Right lobe of liver (tissue), 6 donors: ENCODE results near the gene TPST1. TPM values are rescaled to one million over a fixed set of nuclear protein-coding genes. Genes with fewer than 3 reads are reported as not detected.
"Not testable (repeated sequence)": the region's sequence is repeated elsewhere in the genome, so short reads cannot be mapped to it uniquely, and the experiment has no call there.

ENCODE experiments used
- ATAC-seq, 4 donors: fragments of 200-7000 bp; cut with Tn5 transposase; one replicate each; pipeline ENCODE4 v1.9.1; 2020; ENCODE audit warnings: mild to moderate bottlenecking in 4 of 4, moderate library complexity in 4 of 4
- DNase-seq, 3 donors: peaks; one replicate each; pipeline ENCODE4 v3.0.0-alpha.2; 2020
- H3K27ac ChIP-seq, 3 donors: fragments of 200-600 bp; one replicate each; pipeline ENCODE4 v1.8.0; 2022
- H3K27me3 ChIP-seq, 2 donors: fragments of 200-600 bp; one replicate each; pipeline ENCODE4 v1.8.0; 2022
- H3K36me3 ChIP-seq, 4 donors: fragments of 200-600 bp; sonication (generic) in 1 of 4; one replicate each; pipeline versions ENCODE4 v1.5.1 to v1.8.0; 2017 to 2022; ENCODE audit warnings: control low read depth in 1 of 4
- H3K4me1 ChIP-seq, 4 donors: fragments of 200-600 bp; sonication (generic) in 1 of 4; one replicate each; pipeline versions ENCODE4 v1.5.1 to v1.8.0; 2017 to 2022; ENCODE audit warnings: control low read depth in 1 of 4
- H3K4me3 ChIP-seq, 3 donors: fragments of 200-600 bp; one replicate each; pipeline ENCODE4 v1.8.0; 2022
- H3K9me3 ChIP-seq, 4 donors: fragments of 200-600 bp; sonication (generic) in 1 of 4; one replicate each; pipeline versions ENCODE4 v1.5.1 to v1.8.0; 2017 to 2022; ENCODE audit warnings: control low read depth in 1 of 4
- POLR2A ChIP-seq: fragments of 450-650 bp; IDR thresholded peaks from one replicate; pipeline ENCODE4 v1.6.1; 2017; ENCODE audit warnings: antibody characterized with exemption, mild to moderate bottlenecking
- WGBS: methylation state at CpG from one replicate; pipeline ENCODE4 v1.1.6; 2018; ENCODE audit warnings: low coverage, low lambda C conversion rate; ENCODE audit not compliant: insufficient coverage; ENCODE audit errors: missing lambda C conversion rate; 5-methylcytosine and 5-hydroxymethylcytosine counted together
- intact Hi-C, 2 donors: fragments of 100-400 bp; cut with DNase I; formaldehyde crosslinking; loops; one replicate each; pipeline versions ENCODE4 v1.11.2 to v1.14.1; 2022
- total RNA-seq, 6 experiments: library from RNA; depleted of rRNA in 2 of 6; stranded (reverse); fragments of >200 nt in 2 of 6; fragmentation: NEBNext Ultra II Directional in 3 of 6; extraction: Animal tissue kit (Norgen Biotek cat#: 25700) in 3 of 6; gene quantifications; one replicate each; pipeline versions ENCODE4 v1.1.0 to v1.2.4, GENCODE V29; 2016 to 2023
- TF ChIP-seq, protein P1 (sequence below), 4 donors: fragments of 200-600 bp in 3 of 4; fragments of 450-650 bp in 1 of 4; IDR thresholded peaks; one replicate each; pipeline versions ENCODE4 v1.5.1 to v1.8.0; 2016 to 2022; ENCODE audit warnings: antibody characterized with exemption in 4 of 4, mild to moderate bottlenecking in 2 of 4
- donor health status: DM: no; HTN: yes; CAD: no.
- donor health status: DM: no; HTN: no; CAD: no.
- donor health status: DM: no; HTN: no; CAD: no.
- donor health status: DM: no; HTN: yes; CAD: no.
- donor health status: DM: no; HTN: yes; CAD: no.

Gene TPST1
- total RNA-seq, 6 experiments from 2014 or later = 18.0 to 40.5 (median 26.3) TPM

DNA sequence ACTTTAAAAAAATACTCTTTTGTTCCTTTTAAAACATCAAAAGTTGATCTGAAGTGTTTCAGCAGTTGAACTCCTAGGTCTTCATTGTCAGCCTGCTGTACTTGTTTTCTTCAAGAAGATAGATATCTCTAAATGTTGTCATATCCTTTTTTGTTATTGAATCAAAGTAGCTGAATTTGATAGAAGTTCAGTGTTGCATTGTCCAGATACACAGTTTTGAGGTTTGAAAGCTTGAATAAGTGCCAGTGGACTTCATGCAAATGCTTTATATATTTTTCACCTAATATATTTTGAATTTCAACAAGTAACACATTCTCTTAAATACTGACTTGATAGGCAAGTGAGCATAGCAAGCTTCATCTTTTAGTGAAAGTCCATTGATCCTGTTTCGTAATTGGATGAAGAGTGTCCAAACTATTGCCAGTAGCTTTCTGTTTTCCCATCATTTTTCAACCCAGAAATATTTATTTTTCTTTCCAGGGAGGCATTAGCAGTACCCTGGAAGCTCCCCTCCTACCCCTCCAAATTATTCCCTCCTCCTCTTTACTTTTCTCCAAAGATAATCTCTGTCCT lies 114.4 kb downstream of the TPST1 start:
- intact Hi-C loops = no loop called here
- Histone ChIP-seq H3K36me3 (no peaks in the 10 kb centered on the region), H3K27ac (peak overlapping the region in 1 of 3 donors; percentile 4), H3K27me3 (no peaks in the 10 kb centered on the region), H3K4me1 (peaks cover 0 to 9% (median 0%) of the 10 kb centered on the region in 4 donors), H3K9me3 (no peaks in the 10 kb centered on the region), H3K4me3 (no peak overlapping the region)
- peak in 3 of 4 donors; percentile 35 to 59 (median 49) for ATAC-seq
- DNase-seq = no peak
- 40% methylated on average over 1 of the region's 1 CpG for WGBS
- TF ChIP-seq, protein P1, sequence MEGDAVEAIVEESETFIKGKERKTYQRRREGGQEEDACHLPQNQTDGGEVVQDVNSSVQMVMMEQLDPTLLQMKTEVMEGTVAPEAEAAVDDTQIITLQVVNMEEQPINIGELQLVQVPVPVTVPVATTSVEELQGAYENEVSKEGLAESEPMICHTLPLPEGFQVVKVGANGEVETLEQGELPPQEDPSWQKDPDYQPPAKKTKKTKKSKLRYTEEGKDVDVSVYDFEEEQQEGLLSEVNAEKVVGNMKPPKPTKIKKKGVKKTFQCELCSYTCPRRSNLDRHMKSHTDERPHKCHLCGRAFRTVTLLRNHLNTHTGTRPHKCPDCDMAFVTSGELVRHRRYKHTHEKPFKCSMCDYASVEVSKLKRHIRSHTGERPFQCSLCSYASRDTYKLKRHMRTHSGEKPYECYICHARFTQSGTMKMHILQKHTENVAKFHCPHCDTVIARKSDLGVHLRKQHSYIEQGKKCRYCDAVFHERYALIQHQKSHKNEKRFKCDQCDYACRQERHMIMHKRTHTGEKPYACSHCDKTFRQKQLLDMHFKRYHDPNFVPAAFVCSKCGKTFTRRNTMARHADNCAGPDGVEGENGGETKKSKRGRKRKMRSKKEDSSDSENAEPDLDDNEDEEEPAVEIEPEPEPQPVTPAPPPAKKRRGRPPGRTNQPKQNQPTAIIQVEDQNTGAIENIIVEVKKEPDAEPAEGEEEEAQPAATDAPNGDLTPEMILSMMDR (IDR thresholded peaks at IDR 0.05) = no peak
- no peak for TF ChIP-seq POLR2A

DNA sequence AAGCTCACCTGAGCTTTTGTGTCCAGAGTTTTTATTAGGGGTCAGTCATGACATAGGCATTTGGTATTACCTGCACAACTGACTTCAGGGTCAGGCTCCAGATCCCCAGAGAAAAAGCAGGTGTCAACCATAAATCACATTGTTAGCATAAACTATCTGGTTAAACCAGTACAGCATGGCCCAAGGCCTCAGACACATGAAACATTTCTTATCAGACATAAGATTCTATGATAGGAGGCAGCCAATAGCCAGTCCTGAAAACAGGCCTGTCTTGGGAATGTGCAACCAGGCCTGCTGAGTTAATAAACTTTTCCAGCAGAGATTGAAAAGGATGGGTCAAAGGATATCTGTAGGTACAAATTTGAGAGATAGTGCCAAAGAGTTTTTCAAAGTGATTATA lies 116.1 kb downstream of the TPST1 start:
- H3K4me1 ChIP-seq = peaks cover 0 to 4% (median 2%) of the 10 kb centered on the region in 4 donors
- no peaks in the 10 kb centered on the region for H3K9me3 ChIP-seq
- no peaks in the 10 kb centered on the region for H3K36me3 ChIP-seq
- H3K27me3 ChIP-seq = no peaks in the 10 kb centered on the region
- ATAC-seq (peak in 3 of 4 donors; percentile 42 to 46 (median 46)), DNase-seq (no peak)
- H3K27ac ChIP-seq = peak overlapping the region in 1 of 3 donors; percentile 7
- TF ChIP-seq, protein P1 (IDR thresholded peaks at IDR 0.05) = no peak
- TF ChIP-seq POLR2A = no peak
- no peak overlapping the region for H3K4me3 ChIP-seq
- intact Hi-C loops = no loop called here

DNA sequence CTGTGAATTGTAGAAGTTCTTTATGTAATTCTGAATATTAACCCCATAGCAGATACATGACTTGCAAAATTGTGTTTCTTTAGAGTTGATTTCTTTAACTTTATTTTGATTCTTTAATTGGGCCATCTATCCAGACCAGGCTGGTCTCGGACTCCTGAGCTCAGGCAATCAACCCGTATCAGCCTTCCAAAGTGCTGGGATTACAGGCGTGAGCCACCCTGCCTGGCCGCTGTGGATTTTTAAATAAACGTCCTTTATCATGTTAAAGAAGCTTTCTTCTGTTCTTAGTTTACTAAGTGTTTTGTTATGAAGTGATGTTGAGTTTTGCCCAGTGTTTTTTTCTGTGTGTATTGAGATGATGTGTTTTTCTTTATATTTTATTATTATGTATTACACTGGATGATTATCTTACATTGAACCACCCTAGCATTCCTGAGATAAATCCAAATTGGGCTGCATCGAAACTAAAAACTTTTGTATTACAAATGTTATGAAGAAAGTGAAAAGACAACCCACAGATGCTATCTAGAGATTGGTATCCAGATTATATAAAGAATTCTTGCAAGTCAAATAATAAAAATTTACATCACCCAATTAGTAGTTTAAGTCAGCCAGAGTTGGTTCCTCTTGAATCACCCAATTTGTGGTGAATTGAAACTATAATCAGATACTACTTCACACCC lies 118.1 kb downstream of the TPST1 start:
- intact Hi-C loops = no loop called here
- 83% methylated on average over 5 of the region's 6 CpGs for WGBS

DNA sequence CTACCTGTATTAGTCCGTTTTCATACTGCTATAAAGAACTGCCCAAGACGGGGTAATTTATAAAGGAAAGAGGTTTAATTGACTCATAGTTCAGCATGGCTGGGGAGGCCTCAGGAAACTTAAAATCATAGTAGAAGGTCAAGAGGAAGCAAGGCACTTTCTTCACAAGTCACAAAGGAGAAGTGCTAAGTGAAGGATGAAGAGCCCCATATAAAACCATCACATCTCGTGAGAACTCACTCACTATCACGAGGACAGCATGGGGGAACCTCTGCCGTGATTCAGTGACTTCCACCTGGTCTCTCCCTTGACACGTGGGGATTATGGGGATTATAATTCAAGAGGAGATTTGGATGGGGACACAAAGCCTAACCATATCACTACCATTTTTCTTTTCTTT lies 119.9 kb downstream of the TPST1 start:
- DNase-seq, intact Hi-C loops, H3K4me3 ChIP-seq, ATAC-seq, H3K4me1 ChIP-seq, H3K36me3 ChIP-seq, H3K9me3 ChIP-seq, H3K27ac ChIP-seq, H3K27me3 ChIP-seq: not testable (repeated sequence)
- 65% methylated on average over 6 of the region's 6 CpGs for WGBS

More for the DNA sequence above, 118.1 kb downstream of the TPST1 start:
- no peaks in the 10 kb centered on the region for H3K27me3 ChIP-seq
- peaks cover 0 to 8% (median 4%) of the 10 kb centered on the region in 4 donors for H3K4me1 ChIP-seq
- no peak for ATAC-seq
- no peak overlapping the region for H3K4me3 ChIP-seq
- TF ChIP-seq, protein P1 (IDR thresholded peaks at IDR 0.05) = no peak
- no peak for TF ChIP-seq POLR2A
- no peaks in the 10 kb centered on the region for H3K36me3 ChIP-seq
- DNase-seq = no peak
- H3K27ac ChIP-seq = no peak overlapping the region
- H3K9me3 ChIP-seq = no peaks in the 10 kb centered on the region

DNA sequence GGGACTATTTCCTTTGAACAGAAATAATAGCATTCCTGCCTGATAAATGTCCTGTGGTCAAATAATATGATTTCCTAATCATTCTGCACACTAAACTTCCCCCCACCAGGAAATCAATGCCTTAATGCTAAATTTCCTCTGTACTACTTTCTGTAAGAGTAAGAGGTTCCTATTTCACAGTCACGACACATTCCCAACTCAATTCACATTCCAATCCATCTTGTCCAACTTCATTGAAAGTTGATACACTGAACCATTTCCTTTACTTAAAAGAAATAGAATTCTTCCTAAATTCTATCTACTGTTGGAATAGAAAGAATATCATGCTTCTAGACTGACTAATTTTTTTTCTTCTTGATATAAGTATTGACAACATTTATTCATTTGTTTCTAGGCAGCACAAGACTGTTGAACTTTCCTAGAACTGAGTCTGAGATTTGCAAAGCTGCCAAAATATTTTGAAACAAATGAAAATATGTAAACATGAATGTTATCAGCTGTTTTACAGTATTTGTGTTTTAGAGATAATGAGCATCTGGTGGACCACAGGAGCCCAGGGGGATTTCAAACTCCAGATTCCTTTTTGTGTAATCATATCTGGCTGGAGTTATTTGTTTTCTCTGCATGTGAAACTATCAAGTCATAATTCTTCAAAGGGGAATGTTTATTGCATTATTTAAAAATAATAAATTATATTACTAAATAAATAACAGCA lies 121.5 kb downstream of the TPST1 start:
- 18% methylated on average over 1 of the region's 1 CpG for WGBS
- peak overlapping the region in 1 of 3 donors; percentile 7 for H3K27ac ChIP-seq
- intact Hi-C loops = no loop called here
- peaks cover 0 to 19% (median 7%) of the 10 kb centered on the region in 4 donors for H3K4me1 ChIP-seq
- no peak for TF ChIP-seq POLR2A
- TF ChIP-seq, protein P1 (IDR thresholded peaks at IDR 0.05) = no peak
- ATAC-seq (peak in 1 of 4 donors; percentile 25), DNase-seq (no peak)
- no peak overlapping the region for H3K4me3 ChIP-seq
- no peaks in the 10 kb centered on the region for H3K36me3 ChIP-seq
- no peaks in the 10 kb centered on the region for H3K27me3 ChIP-seq
- no peaks in the 10 kb centered on the region for H3K9me3 ChIP-seq
